Caco-2 (cell line): ENCODE data around the gene HOXA6. TPM values are rescaled to one million over a fixed set of nuclear protein-coding genes. Genes with fewer than 3 reads are reported as not detected.

ENCODE experiments used
- BruUV-seq: library from RNA; stranded (reverse); fragments of 400-500 nt; replicated peaks from 2 replicates; lab custom pipeline; 2021; lab: Mats Ljungman, UMichigan
- CTCF ChIA-PET: fragments of 300-600 bp; sonication (Branson Sonifier 250); formaldehyde crosslinking; loops from one replicate; lab custom pipeline; 2022; ENCODE audit warnings: antibody characterized with exemption; lab: Charles Lee
- POLR2A ChIA-PET: fragments of 300-600 bp; sonication (Branson Sonifier 250); formaldehyde crosslinking; loops from one replicate; lab custom pipeline; 2022; ENCODE audit warnings: antibody characterized with exemption; lab: Charles Lee
- DNase-seq, 2 experiments: peaks; one replicate each; pipeline versions ENCODE4 v3.0.0 to v3.0.0-alpha.2; 2020 to 2022
- H3K27me3 ChIP-seq: replicated peaks from 2 replicates; pipeline ENCODE4 v1.6.0; 2011; ENCODE audit warnings: low read length; ENCODE audit not compliant: control insufficient read depth, insufficient read depth
- H3K36me3 ChIP-seq: 2 replicates; pipeline ENCODE4 v1.5.1; 2011; ENCODE audit warnings: low read length; ENCODE audit not compliant: control insufficient read depth, insufficient read depth
- H3K4me1 ChIP-seq: fragments of 250-450 bp; sonication (Bioruptor Pico); 2 replicates; pipeline ENCODE4 v1.5.1; 2020; ENCODE audit warnings: mild to moderate bottlenecking
- H3K4me3 ChIP-seq: 2 replicates; pipeline ENCODE4 v1.5.1; 2011; ENCODE audit warnings: low read depth, mild to moderate bottlenecking, control low read depth, low read length
- H3K9me3 ChIP-seq: fragments of 250-450 bp; sonication (Bioruptor Pico); 2 replicates; pipeline ENCODE4 v1.5.1; 2020; ENCODE audit warnings: mild to moderate bottlenecking, moderate library complexity
- H3K27ac Mint-ChIP-seq: one replicate; pipeline ENCODE4 v1.8.0; 2022; ENCODE audit warnings: mixed read lengths; ENCODE audit not compliant: unreplicated experiment
- H3K27me3 Mint-ChIP-seq: one replicate; pipeline ENCODE4 v1.8.0; 2022; ENCODE audit warnings: mixed read lengths; ENCODE audit not compliant: insufficient read depth, unreplicated experiment
- H3K36me3 Mint-ChIP-seq: one replicate; pipeline ENCODE4 v1.8.0; 2022; ENCODE audit warnings: mild to moderate bottlenecking, mixed read lengths; ENCODE audit not compliant: insufficient read depth, unreplicated experiment
- H3K4me1 Mint-ChIP-seq: one replicate; pipeline ENCODE4 v1.8.0; 2022; ENCODE audit warnings: low read depth, mixed read lengths; ENCODE audit not compliant: unreplicated experiment
- H3K4me3 Mint-ChIP-seq: one replicate; pipeline ENCODE4 v1.8.0; 2022; ENCODE audit warnings: mild to moderate bottlenecking, moderate library complexity, mixed read lengths; ENCODE audit not compliant: unreplicated experiment
- H3K9me3 Mint-ChIP-seq: one replicate; pipeline ENCODE4 v1.8.0; 2022; ENCODE audit warnings: mixed read lengths; ENCODE audit not compliant: unreplicated experiment
- intact Hi-C: fragments of 100-400 bp; cut with micrococcal nuclease; formaldehyde crosslinking; loops from one replicate; pipeline ENCODE4 v1.10.0; 2022; ENCODE audit not compliant: unreplicated experiment
- total RNA-seq: library from RNA; stranded (reverse); gene quantifications from 2 replicates; pipeline ENCODE4 v1.2.3, GENCODE V29; 2022
- TF ChIP-seq, protein P1 (sequence below), 2 experiments: fragments of 200-600 bp in 1 of 2; IDR thresholded peaks; 1 replicate in 1 of 2; 2 replicates in 1 of 2; pipeline versions ENCODE4 v1.5.1 to v1.8.0; 2011 to 2022; ENCODE audit warnings: antibody characterized with exemption in 1 of 2, control low read depth in 1 of 2, inconsistent platforms in 1 of 2, low read depth in 1 of 2, low read length in 1 of 2, mild to moderate bottlenecking in 1 of 2, moderate library complexity in 1 of 2; ENCODE audit not compliant: insufficient read depth in 1 of 2, severe bottlenecking in 1 of 2, unreplicated experiment in 1 of 2

The HOXA6 gene
- total RNA-seq, 1 experiment from 2014 or later = 5.6 TPM

DNA sequence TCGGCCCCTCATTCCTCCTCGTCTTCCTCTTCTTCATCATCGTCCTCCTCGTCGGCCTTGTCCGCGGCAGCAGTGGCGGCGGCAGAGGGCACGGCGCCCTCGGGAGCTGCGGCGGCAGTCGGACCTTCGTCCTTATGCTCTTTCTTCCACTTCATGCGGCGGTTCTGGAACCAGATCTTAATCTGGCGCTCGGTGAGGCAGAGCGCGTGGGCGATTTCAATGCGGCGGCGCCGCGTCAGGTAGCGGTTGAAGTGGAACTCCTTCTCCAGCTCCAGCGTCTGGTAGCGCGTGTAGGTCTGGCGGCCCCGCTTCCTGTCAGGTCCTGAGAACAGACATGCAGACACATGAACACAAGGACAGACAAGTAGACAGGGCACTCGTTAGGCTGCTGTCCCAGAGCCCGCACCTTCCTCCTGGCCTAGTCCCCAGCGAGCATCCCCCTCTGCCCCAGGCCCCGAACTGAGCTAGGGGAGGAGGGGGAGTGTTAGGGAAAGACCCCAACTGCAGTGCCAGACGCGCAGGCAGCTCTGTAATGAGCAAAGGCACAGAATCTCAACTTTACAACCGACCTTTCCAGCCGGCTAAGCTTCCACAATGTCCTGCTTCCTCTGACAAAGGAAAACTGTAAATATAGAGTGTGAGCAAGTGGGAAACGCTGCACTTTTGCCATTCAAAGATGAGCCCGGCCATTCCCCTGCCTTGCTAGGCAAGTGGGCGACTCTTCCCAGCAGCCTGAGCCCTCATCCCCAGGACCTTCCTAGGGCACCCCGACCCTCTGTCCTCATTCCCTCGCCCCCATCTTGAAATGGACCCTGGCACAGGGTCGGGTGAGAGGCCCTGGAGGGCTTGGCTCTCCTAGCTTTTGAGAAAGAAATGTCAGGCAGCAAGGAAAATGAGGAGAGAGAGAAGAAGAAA is 7.6 kb upstream of the HOXA6 start:
- Histone ChIP-seq H3K27me3 (no peaks in the 10 kb centered on the region), H3K36me3 (no peaks in the 10 kb centered on the region; the same call in 1 of the 2 replicates), H3K9me3 (no peaks in the 10 kb centered on the region), H3K4me3 (peak overlapping the region; percentile 49), H3K4me1 (peaks cover 6% of the 10 kb centered on the region)
- TF ChIP-seq, protein P1, sequence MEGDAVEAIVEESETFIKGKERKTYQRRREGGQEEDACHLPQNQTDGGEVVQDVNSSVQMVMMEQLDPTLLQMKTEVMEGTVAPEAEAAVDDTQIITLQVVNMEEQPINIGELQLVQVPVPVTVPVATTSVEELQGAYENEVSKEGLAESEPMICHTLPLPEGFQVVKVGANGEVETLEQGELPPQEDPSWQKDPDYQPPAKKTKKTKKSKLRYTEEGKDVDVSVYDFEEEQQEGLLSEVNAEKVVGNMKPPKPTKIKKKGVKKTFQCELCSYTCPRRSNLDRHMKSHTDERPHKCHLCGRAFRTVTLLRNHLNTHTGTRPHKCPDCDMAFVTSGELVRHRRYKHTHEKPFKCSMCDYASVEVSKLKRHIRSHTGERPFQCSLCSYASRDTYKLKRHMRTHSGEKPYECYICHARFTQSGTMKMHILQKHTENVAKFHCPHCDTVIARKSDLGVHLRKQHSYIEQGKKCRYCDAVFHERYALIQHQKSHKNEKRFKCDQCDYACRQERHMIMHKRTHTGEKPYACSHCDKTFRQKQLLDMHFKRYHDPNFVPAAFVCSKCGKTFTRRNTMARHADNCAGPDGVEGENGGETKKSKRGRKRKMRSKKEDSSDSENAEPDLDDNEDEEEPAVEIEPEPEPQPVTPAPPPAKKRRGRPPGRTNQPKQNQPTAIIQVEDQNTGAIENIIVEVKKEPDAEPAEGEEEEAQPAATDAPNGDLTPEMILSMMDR (IDR thresholded peaks at IDR 0.05; ENCODE audit: insufficient read depth in 1 of 2, low read depth in 1 of 2, low read length in 1 of 2, severe bottlenecking in 1 of 2, unreplicated experiment in 1 of 2) = no peak
- no TSS peak for BruUV-seq
- intact Hi-C loops = no loop called here
- Mint-ChIP-seq H3K9me3 (no peaks in the 10 kb centered on the region), H3K4me3 (peak overlapping the region; percentile 93), H3K27me3 (no peaks in the 10 kb centered on the region), H3K27ac (peak overlapping the region; percentile 93), H3K4me1 (peaks cover 7% of the 10 kb centered on the region), H3K36me3 (peaks cover 27% of the 10 kb centered on the region)
- DNase-seq = peak in 1 of 2 experiments; percentile 27
- ChIA-PET POLR2A (no interaction called here), CTCF (no interaction called here)

DNA sequence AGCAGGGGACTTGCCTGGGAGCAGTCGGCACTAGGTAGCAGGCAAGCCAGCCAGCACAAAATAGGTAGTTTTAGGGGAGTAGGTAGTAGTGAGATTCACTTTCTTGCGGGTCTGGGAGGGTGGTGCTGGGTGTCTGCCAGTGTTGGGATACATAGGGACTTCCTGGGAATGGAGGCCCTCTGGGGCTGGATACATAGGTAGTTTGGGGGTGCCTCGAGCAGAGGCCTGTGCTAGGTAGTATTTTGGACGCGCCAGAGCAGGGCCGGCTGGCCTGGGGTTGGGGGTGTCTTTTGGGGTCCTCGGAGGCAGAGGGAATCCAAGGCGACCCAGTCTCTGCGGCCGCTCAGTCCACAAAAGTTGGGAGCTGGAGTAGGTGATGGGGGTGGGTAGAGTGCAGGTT is 6.8 kb upstream of the HOXA6 start:
- TF ChIP-seq, protein P1 (IDR thresholded peaks at IDR 0.05; ENCODE audit: insufficient read depth in 1 of 2, low read depth in 1 of 2, low read length in 1 of 2, severe bottlenecking in 1 of 2, unreplicated experiment in 1 of 2) = no peak
- no peaks in the 10 kb centered on the region for H3K9me3 ChIP-seq
- Mint-ChIP-seq H3K27me3 (no peaks in the 10 kb centered on the region), H3K4me3 (no peak overlapping the region), H3K36me3 (peaks cover 27% of the 10 kb centered on the region), H3K27ac (no peak overlapping the region), H3K4me1 (no peaks in the 10 kb centered on the region), H3K9me3 (no peaks in the 10 kb centered on the region)
- peaks cover 8% of the 10 kb centered on the region; the same call in 1 of the 2 replicates for H3K4me1 ChIP-seq
- ChIA-PET POLR2A (no interaction called here), CTCF (no interaction called here)
- no peak overlapping the region for H3K4me3 ChIP-seq
- no peaks in the 10 kb centered on the region; the same call in 1 of the 2 replicates for H3K36me3 ChIP-seq
- no peak for DNase-seq
- BruUV-seq = TSS peak; percentile 61
- intact Hi-C loops = no loop called here
- no peaks in the 10 kb centered on the region for H3K27me3 ChIP-seq

DNA sequence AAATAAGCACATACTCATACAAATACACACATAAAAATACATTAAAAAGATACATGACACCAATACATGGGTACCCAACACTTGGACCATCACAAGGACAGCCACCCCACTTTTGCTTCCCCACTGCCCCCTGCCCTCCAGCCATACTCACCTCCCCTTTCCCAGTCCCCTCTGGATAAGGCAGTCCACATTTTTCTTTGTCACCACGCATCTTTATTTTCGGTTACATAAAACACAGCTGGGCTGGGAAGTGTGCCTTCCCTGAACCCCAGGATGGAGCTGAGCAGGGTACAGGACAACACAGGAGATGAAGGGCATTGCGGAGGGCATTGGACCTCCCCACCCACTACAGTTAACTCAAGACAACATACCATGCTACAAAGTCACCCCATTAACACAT is 6.0 kb upstream of the HOXA6 start:
- no peaks in the 10 kb centered on the region for H3K27me3 ChIP-seq
- no peak overlapping the region for H3K4me3 ChIP-seq
- TF ChIP-seq, protein P1 (IDR thresholded peaks at IDR 0.05; ENCODE audit: insufficient read depth in 1 of 2, low read depth in 1 of 2, low read length in 1 of 2, severe bottlenecking in 1 of 2, unreplicated experiment in 1 of 2) = no peak
- BruUV-seq = no TSS peak
- POLR2A ChIA-PET = no interaction called here
- no peaks in the 10 kb centered on the region for H3K9me3 ChIP-seq
- H3K27ac Mint-ChIP-seq = no peak overlapping the region
- intact Hi-C loops = no loop called here
- CTCF ChIA-PET = no interaction called here
- H3K4me1 ChIP-seq = peaks cover 16% of the 10 kb centered on the region
- H3K36me3 Mint-ChIP-seq = peaks cover 27% of the 10 kb centered on the region
- no peak overlapping the region for H3K4me3 Mint-ChIP-seq
- H3K9me3 Mint-ChIP-seq = no peaks in the 10 kb centered on the region
- H3K36me3 ChIP-seq = no peaks in the 10 kb centered on the region; the same call in 1 of the 2 replicates
- no peaks in the 10 kb centered on the region for H3K27me3 Mint-ChIP-seq
- no peaks in the 10 kb centered on the region for H3K4me1 Mint-ChIP-seq
- no peak for DNase-seq
